ENCODE measurements around the gene VSX1.

The VSX1 gene

DNA sequence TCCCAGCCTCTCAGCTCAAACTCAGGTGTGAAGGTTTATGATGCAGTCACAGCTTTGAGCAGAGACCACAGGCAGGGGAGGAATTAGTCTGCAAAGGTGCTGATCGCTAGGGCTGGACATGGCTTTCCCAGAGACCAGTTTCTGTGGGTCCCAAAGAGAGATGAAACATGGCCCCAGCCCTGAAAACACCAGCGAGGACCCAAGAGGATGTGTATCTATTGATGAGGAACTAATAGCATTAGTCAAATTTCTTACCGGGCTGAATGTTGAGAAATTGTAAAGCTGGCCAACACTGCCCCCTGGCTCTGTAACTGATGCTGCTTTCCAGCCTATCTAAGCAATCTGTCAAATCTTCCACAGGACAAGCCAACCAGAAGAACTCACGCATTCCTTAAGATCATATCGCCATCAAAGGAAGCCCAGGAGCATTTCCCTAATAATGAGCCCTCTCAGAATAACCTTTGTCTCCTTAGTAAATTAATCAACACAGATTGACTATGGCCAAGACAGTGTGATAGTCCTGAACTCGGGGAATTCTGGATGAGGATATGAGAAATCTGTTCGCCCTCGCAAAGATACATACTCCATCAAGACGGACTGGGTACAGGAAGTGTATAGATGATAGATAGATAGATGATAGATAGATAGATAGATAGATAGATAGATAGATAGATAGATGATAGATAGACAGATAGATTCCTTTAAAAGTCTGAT, 16.2 kb downstream of the VSX1 start:
- DNase-seq (ENCODE audit: low read depth) = no peak

DNA sequence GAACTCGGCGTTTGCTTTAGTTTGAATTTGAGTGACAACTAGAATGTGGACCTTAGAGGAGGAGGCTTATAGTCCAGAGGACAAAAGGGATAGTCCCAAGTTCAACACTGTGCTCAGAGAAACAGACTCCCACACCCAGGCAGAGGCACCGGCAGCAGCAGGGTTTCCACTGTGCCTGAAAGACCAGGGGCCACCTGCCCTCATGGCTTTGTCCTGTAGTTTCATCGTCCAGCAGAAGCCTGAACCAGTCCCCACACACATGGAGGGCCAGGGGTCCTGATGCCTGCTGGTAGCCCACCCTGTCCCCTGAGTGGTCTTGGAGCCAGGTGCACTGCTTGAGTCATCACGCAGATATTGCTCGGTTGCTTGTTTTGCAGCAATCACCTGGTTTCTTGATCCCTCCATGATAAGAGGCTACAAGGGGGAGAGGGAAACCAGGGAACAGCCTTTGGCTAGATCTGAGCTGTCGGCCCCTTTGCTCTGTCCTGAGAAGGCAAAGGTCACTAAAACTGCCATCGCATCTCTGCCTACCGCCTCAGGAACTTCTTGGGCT, 16.8 kb downstream of the VSX1 start:
- DNase-seq (ENCODE audit: low read depth) = no peak

DNA sequence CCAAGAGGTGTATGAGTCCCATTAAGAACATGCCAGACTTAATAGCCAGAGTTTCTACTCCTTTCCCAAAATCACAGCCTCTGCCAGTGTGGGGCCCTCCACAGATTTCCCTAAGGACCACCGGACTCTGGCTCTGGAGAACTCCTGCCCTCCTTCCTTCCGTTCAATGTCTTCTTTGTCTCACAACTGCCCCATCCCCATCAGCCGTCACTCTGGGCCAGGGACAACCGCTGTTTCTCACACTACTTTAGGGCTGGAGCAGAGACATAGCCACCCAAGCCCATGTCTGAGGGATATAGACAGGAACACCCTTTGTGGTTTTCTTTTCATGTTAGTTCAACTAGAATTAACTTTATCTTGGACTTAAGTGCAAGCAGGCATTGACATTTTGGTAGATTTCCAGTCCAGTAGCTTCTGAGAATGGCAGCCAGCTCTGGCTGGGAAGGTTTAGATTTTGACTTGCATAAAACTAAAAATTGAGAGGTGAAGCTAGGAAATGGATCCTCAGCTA, 17.3 kb downstream of the VSX1 start:
- DNase-seq (ENCODE audit: low read depth) = no peak

DNA sequence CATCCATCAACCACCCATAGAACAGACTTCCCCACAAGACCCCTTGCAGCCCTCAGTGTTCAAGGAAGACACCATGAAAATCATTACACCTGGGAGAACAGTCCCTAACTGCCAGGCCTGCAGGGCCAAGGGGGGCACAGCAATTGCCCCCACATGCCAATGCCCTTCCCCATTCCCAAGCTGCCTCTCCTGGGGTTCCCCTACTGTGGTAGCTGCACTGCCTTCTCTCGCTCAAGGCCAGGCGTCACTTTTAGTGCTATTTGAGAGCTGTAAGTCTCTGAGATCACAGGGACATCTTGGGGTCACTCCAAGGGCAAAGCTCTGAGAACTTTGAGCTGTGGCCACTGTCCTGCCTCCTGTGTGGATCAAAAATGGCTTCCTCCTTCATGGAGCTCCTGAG, 18.0 kb downstream of the VSX1 start:
- no peak for DNase-seq (ENCODE audit: low read depth)

DNA sequence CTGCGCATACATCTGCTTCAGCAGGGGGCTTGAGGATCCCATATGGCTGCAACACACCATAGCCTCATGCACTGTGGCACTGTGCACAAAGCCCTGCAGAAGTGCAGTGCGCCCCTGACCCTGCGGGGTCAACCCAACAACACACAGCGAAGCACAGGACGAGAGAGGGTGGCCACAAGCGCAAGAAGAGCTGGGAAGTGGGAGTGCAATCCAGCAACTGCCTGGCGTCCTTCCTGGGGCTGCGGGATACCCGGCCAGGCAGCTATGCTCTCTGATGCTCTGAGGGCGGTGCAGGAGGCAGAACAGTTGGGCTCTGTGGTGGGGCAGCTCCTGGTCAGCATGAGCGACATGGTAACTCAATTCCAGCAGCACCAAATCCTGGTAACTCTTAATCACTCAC, 18.4 kb downstream of the VSX1 start:
- DNase-seq (ENCODE audit: low read depth) = no peak

DNA sequence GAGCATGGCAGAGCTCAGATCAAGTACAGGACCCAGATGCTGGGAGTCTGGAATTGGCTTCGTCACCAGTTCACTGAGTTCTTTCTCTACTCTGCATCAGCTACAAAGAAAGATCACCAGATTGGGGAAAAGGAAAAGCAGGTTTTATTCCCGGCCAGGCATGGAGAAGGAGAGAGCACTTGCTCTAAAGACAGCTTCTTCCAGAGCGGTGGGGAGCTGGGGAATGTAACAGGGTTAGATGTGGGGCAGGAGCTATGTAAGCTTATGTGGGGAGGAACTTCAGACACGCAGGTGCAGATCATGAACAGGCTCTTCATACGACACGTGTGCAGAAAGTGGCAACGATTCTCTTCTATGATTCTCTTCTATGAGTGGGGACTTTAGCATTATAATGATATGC, 19.1 kb downstream of the VSX1 start:
- DNase-seq (ENCODE audit: low read depth) = no peak

DNA sequence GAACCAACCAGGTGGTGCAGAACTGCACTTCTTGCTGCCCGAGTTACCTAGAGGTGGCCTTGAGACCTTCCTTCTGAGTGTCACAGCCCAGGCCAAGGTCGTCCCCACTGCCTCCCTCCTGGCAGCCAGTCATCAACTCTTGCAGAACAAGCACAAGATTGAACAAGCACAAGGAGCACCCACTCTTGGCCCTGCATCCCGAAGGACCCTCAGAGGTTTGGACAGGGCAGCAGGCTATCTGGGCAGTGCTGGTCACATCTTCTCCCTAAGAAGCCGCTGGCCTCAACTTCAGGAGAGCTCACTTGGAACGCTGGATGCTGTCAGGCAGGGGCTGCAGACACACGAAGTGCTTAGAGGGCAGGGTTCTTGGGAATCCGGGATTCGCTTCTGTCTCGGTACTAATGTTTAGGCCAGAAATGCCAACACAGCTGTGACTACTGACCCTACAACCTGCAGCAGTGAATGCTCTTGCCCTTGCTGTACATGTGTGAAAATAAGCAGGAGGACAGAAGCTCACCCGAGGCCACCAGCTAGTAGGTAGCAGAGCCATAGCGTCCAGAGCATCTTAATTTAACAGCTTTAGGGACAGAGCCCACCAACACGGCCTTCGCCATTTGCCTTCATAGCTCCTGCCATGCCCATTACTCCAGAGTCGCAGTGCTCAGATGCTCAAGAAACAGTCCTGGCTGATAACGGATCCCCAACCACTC, 20.0 kb downstream of the VSX1 start:
- DNase-seq (ENCODE audit: low read depth) = no peak

DNA sequence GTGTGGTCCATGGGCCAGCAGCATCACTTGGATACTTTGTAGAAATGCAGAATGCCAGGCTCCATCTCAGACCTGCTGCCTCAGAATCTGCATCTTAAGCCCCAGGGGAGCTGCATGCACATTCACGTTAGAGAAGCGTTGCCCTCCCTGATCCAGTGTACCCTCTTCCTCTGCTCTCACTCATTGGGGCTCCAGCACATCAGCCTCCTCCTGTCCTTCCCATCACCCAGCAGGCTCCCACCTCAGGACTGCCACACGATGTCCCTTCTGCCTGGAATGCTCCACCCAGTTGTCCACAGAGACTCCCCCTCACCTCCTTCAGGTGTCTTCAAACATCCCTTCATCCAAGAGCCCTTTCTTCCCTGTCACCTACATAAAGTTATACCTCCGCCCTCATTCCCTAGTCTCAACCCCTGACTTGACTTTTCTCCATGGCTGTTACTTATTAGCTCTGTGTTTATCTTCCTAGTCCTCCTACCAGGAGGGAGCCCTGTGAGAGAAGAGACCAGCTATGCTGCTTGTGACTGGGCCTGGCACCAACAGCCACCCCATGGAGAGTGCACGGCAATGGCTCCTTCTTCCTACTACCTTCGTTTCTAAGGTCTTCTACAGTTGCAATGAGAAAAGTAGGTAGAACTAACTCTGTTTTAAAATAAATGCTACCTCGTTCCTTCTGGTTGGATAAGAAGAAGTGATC, 20.7 kb downstream of the VSX1 start:
- DNase-seq (ENCODE audit: low read depth) = no peak

DNA sequence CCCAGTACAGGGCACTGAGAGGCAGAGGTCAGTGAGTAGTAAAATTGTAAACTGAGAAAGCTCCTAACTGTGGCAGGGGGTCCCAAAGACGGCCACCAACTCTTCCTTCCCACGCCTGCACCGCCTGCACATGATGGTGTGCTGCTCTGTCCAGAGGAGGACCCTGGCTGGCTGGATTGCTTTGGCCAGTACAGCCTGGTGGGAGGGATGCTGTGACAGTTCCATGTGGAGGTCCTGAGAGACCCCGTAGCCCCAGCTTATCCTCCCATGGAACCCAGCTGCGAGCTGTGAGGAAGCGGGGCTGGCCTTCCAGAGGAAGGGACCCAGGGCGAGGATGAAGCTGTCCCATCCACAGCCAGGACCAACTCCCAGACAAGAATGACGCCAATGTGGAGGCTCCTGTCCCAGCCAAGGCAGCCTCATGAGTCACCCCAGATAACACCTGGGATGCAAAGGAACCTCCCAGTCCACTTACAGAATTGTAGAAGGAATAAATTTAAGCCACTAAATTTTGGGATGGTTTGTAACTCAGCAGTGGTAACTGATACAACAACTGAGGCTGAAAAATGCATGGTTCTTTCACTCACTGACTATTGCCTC, 22.0 kb downstream of the VSX1 start:
- no peak for DNase-seq (ENCODE audit: low read depth)

DNA sequence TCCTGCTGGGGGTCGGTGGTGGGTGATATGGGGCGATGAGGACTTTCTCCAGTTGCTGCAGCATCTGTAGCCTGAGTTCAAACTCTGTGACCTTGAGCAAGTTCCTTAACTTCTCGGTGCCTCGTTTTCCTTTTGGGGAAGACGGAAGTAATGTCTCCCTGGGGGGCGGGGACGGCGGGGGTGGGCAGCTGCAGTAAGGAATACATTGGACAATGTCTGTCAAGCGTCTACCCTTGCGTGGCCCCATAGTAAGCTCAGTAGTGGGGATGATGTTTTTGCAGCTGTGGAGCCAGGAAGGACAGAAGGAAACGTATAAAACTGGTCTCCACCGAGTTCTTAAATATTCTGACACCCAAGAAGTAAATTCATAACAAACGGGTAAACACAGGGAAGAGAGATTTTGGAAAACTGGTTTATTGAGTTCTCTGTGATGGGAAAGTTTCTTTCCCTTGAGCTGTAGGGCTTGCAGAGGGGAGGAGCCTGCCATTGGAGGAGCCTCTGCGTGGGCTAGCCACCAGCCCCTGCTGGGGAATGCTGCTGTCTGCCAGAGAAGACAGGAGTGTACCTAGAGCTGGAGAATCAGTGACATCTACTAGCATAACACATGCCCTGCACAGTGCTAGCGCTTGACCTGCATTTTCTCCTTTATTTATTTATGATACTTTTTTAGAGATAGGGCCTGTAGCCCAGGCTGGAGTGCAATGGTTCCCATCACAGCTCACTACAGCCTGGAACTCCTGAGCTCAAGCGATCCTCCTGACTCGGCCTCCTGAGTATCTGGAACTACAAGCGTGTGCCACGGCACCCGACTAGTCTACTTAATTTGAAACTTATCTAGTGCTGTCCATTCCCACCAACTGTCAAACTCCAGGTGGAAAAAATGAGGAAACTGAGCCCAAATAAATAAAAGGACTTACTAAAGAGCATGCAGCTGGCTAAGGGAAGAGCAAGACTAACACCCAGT, 22.8 kb downstream of the VSX1 start:
- DNase-seq (ENCODE audit: low read depth) = no peak

DNA sequence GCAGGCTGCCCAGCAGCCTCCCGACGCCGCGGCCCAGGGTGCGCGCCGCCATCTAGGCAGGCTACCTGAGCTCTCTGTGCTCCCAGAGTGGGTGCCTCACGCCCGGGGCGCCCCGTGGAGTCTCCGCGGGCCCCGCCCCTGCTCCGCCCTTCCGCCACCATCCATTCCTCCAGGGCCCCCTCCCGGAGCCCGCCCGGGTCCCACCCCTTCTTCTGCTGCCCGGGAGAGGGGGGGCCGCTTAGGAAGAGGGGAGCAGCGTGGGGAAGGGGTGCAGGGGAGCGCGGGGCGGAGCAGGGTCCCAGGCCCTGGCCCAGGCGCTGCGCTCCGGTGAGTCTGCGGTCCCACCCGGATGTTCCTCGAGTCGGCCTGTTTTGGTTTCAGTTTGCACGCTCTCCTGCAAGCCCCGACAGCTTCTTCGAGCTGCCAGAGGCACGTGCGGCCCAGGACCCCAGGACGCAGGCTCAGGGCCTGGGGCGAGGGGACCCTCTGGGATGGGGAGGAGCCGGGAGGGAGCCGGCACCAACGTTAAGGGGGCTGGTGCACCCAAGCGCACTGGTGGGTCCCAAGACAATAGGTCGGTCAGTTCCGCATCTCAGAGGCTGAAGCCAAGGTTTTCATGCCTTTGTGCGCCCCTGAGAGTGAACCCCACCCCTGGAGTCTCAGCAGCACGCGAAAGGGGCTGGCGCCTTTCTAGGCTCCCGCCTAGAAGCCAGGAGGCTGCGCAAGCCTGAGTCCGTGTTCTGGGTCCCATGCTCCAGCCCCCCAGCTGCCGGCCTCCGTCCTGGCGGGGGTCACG, 23.7 kb downstream of the VSX1 start, which contains the start of gene ACSS1:
Gene ACSS1 (minus strand): TSS at position 89 of the 796 bp plus-strand sequence. CDS start 37 bp downstream, at position 52.
- no peak for DNase-seq (ENCODE audit: low read depth)

DNA sequence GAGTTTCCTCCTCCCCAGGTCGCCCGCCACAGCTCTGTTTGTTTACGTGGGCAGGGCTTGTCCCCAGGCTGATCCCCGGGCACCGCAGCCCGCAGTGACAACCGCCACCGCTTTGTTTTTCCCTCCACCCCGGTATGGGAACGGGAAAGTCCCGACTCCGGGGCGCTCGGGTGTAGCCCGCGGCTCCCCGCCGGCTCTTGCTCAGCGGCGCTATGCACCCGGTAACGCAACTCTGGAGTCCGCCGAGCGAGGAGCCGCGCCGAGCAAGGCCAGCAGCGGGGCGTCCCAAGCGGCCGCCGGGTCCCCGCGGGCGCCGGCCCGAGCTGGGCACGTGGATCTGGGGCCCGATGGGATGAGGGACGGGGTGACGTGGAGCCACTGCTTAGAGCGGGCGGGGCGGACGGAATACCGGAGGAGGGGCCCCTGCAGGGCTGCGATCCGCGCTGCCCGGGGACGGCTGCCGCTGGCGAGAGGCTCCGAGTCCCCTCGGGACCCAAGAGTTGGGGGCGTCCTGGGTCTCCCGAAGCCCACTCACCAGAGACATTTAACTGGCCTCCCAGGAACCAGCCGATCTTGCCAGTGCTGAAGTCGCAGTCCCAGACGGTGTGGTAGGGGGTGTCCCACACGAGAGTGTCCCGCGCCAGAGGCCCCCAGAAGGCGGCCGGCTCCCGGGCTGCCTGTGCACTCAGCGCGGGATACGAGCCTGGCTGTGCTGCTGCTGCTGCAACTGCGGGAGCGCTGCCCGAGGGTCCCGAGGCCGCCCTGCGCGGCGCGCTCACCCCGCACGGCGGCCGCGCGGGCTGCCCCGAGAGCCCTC, 24.5 kb downstream of the VSX1 start:
- DNase-seq (ENCODE audit: low read depth) = peak; percentile 35

DNA sequence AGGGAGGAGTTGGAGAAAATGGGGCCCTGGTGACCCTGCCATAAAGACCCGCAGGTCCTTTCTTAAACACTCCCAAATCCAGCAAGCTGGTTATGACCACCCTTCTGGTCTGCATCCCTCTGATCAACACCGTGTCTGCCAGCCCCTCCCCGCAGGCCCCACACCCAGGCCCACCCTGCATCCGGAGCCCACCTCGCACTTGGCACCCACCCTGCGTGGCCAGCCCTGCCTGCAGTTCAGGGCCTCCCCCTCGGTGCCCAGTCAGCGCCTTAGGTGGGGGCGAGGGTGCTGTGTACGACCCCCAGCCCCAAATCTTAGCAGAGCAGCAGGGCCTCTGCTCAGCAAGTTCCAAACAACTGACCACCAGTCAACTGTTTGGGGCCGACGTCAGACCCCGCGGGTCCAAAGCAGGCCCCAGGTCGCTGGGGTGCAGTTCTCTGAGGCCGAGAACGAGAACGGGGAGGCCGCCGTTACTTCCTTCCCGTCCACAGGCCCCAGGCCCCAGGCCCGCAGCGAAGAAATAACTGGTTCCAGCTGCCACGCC, 25.2 kb downstream of the VSX1 start:
- no peak for DNase-seq (ENCODE audit: low read depth)

DNA sequence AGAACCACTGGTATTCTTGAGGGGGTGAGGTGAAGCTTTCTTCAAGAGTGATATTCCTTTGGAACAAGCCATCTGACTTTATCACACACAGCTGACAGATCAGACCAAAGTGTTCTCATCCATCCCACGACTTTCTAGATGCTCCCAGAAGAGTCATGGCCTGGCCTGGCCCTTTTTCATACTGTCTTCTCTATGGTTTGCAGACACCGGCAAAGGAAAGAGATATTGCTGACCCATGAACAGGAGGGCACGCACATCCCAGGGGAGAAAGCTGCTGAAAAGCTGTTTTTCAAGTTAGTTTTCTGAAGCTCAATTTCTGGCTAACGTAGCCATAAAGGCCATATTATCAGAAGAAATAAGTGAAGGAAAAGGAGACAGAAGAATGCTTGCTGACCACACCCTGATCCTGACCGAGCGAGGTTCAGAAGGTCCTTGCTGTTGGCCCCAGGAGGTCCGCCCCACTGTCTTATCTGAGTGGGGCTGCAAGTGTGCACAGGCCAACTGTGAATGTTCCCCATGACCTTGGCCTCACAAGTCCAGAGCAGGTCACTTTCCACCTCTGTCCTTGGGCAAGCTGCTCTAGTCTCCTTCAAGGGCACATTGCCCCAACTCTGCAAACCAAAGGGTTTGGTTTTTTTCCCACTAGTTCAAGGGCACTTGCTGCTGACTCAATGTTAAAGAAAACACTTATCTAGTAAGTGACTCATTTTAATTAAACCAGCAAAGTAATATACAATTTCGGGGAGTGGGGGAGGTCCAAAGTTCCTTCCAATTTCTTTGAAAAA, 26.0 kb downstream of the VSX1 start:
- no peak for DNase-seq (ENCODE audit: low read depth)

DNA sequence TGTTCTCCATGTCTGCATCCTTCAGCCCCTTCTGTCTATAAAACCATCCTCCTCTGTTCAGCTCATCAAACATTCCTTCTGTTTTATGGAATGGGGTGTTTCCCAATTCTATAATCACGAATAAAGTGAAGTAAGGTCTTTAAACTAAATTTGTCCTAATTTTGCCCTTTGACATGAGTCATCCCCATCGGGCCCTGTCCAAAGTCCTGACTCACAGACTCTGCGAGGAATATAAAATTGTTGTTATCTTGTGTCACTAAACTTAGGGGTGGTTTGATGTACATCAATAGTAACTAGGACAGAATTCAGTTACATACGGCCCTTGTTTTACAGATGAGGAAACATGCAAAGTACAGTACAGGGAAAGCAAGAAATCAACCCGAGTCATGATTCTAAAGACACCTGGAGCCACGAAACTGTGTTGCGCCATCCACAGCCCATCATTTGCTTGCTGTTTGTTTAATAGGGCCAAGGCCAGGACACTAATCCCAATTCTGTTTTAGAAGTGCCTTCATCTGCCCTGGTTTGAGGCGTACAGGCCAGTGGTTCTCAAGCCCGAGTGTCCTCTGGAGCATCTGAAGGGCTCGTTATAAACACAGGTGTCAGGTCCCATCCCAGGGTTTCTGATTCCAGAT, 26.8 kb downstream of the VSX1 start:
- no peak for DNase-seq (ENCODE audit: low read depth)

DNA sequence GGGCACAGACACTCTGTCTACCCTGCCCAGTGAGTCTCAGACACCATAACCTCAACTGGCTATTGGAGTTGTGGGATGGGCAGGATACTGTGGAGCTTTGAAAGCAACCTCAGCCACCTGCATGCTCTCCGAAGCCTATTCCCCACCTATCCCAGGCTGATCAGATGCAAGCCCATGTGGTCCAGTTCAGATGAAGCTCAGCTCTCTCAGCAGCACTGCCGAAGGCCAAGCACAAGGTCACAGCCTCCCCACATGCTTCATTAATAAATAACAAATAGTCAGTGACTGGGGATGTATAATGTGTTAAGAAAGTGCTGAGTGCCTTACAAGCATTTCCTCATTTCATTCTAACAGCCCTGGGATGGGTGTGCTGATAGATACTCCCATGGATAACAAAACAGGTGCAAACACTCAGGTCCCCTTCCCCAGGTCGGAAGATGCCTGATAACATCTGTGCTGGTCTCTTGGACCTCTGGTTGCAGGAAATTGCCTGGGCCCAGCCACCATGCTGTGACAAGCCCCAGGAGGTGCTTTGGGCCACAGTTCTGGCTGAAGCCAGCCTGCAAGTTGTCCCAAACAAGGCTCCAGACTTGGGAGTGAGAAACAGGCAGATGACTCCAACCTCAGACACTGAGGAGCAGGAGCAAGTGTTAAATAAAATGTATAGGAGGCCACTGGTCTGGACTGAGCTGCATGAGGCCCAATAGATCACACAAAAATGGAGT, 27.7 kb downstream of the VSX1 start:
- no peak for DNase-seq (ENCODE audit: low read depth)

Measured in HS-27A (cell line).